ENCODE results near the gene CADPS.

CADPS gene

DNA sequence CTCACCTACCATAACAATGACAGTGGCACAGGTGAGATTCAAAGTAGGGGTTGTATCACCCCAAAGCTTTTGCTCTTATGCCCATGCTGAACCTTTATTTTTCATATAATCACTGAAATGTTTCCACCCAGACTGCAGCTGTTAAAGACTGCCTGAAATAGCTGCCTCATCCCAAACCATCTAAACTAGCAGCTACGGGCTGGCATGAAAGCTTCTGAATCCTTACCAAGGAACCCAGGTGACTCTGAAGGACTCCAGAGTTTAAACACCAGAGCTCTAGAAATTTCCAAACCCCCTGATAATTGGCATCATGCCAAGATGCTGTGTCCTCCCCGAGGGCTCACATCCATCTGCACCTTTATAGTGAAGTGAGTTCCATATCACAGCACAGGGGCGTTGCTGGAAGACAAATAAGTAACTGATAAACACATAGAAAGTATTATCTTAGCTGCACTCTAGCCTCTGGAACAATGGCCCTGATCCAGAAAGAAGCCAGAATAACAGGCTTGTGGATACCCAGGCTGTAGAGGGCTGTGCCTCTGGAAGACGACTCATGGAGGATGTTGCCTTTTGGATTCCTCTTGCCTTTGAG, 238.9 kb downstream of the CADPS start:
- DNase-seq (ENCODE audit: low read depth in 2 of 2) = no peak

DNA sequence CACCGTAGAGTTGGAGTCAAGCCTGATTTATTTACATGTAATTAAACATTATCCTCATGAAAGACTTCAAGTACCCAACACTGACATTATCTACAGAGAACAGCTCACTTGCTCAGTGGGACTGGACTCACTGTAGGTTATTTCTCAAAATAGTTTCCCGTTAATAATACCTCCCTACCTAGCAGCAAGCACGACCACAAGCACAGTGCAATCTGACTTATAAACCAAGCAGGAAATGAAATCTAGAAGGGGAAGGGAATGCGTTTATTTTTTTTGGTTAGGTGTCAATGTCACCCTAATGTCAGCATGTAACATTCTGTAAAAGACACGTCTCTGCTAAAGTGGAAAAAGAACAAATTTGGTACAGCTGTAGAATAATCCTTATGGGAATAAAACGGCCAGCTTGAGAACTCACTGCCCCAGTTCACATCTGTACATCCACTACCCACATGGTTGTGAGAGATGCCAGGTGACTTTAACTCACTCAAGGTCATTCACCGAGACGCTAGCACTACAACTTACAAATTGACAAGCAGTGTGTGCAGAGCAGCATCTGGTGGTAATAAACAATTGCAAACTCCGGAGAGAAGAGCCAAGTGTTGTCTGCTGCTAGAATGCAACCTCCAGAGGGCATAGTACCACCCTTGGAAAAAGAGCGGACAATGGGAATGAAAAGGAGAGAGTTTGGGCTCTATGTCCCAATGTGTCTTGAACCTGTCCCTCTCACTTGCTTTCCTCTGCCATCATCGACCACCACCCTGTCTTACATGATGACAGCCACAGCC, 242.5 kb downstream of the CADPS start:
- no peak for DNase-seq (ENCODE audit: low read depth in 2 of 2)

DNA sequence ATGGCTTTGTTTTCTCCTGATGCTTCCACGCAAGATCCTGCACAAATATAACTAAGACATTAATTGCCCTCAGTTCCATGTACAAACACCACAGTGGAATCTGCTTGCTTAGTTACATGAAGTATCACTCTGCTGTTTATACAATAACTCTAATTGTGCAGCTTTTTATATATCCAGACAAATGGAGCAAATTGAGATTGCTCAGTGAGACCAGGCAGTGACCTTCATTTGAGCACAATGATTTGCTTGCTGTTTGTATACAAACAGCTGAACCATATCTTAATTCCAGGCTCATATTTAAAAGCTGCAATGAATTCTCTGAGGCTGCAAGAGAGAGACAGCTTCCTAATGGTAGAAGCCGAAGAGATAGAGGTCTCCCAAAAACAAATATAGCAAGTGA, 243.7 kb downstream of the CADPS start:
- DNase-seq (ENCODE audit: low read depth in 2 of 2) = no peak

DNA sequence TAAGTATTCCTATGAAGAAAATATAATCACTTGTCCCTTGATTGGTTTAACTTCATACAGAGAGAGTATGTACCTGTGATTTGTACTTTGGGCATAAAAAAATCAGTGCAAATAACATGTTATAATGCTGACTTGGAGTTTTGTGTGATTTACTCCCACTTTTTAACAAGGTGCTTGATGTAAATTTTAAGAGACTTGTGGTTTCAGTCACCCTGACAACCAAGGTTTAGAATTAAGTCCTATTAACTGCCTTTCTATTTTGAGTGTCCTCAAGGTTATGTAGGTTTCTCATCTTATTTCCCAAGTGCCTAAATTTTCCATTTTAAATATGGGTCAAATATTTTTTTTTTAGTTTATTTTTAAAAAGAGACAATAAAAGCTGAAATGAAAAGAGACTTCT, 244.6 kb downstream of the CADPS start:
- DNase-seq (ENCODE audit: low read depth in 2 of 2) = no peak

DNA sequence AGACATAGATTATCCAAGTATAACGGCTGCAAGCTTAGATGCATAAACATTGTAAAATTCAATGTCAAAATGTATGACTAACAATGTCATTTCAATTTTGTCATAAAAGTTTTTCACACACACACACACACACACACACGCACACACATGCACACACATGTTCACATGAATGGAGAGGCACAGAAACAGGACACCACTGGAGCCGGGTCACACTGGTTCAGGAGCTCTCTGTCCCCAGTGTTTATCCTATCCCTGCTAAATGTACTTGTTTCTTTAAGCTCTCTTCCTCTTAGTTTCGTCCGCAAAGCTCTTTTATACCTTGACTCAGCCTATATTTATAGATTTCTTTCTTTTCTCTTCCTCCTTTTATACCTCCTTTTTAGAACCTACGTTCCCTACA, 249.9 kb downstream of the CADPS start:
- DNase-seq (ENCODE audit: low read depth in 2 of 2) = no peak

DNA sequence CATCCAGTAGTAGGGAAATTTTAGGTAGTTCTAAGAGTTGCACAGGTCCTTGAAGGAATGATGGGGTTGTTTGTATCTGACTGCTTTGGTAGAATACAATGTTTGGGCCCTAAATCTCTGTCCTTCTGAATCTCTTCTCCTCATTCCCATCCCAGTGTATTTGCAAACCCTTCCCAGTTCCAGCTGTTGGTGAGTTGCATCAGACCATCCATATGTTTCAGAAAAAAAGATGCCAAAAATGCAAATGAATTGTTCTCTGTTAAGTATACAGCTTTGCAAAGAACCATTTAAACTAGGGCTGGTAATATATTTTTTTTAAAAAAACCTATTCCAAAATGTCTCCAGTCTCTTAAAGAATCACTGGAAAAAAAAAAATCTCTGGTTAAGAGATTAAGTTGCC, 251.0 kb downstream of the CADPS start:
- DNase-seq (ENCODE audit: low read depth in 2 of 2) = no peak

DNA sequence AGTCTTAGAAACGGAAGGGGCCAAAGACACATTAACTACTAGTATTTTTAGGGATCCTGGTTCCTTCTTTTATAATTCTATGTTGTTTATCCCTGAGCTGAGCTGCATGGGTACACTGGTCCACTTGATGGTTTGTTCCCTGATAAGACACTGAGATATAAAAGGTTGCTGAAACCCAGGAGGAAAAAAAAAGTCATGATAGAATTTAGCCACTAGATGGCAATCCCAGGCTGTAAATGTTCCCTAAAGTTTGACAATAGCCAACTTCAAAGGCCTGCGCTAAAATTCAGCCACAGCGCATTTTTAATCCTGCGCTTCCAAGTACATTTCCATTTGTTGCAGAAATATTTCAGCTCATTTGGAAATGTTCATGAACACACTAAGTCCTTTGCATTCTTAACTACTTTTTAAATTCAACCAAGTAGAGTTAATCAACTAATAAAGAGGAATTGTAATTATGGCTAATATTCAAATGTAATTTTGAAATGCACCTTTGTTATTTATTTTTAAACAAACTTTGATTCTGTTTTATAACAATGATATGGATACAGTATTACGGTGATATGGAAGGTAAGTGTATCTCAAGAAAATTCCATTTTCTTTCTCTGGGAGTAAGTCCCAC, 252.6 kb downstream of the CADPS start:
- DNase-seq (ENCODE audit: low read depth in 2 of 2) = no peak

DNA sequence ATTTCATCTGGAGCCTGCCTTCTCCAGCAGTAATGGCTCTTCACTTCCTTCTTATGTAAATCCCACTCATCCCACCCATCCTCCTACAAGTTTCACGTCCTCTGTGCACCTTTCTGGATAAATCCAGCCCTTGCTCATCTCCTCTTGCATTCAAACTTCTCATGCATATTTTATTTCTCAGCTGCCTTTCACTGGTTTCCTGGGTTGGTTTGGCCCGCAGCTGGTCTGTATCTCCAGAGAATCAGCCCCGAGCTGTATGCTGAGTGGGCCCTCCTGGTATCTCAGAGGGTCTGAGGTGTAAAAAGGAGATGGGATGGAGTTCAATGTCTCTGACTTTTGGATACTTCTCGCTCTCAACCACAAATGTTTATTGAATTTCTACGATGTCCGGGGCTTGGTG, 253.3 kb downstream of the CADPS start:
- no peak for DNase-seq (ENCODE audit: low read depth in 2 of 2)

DNA sequence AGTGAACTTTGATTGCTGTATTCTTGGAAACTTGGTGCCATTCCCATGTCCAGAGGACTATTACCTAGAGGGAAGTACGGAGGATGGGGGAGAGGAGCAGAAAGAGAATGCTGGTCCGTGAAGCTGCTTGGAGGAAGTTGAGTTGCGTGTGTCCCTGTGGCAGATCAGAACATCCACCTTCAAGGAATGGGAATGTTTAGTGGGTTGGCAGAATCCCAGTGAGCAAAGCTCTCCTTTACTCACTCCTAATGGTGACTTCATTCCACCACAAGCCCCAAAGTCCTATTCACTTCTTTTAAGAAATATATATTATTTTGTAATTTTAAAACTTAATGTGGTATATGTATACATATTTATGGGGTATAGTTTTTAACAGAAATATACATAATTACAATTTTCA, 254.0 kb downstream of the CADPS start:
- no peak for DNase-seq (ENCODE audit: low read depth in 2 of 2)

DNA sequence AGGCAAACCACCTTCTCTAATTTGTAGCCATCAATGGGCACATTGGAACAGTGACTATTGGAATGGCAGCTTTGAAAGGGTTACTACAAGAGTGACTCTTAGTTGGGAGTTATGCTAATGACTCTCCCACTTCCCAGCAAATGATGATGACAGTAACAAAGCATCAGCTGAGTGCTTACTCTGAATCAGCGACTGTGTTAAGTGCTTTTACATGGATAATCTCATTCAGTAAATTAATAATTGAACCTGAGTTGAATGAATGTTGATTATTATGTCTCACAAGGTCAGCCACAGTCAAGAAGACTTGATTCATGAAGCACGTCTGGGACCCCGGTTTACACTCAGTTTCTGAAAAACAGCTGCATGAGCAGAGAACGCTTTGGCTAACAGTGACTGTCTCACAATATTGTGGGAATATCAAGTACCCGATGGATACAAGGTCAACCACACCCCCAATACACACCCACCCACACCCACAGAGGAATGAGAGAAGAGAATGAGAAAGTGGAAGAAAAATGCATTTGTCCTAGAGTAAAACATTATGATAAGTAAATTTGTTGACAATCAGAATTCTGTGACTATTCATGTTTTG, 259.9 kb downstream of the CADPS start:
- DNase-seq (ENCODE audit: low read depth in 2 of 2) = no peak

DNA sequence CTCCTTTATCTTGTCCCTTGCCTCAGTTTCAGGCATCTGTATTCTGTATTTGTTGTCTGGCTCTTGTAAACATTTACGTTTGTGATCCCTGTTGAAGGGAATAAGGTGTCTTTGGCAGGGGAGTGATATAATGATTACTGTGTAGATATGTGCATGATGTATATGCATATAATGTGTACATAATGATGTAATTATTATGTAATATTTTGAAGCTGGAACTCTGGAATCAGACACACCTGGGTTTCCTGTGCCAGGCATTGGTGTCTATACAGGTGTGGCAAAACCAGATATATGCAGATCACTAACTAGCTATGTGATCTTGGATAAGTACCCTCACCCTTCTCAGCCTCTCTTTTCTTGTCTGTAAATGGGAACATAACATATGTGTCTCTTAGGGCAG, 260.7 kb downstream of the CADPS start:
- DNase-seq (ENCODE audit: low read depth in 2 of 2) = no peak

DNA sequence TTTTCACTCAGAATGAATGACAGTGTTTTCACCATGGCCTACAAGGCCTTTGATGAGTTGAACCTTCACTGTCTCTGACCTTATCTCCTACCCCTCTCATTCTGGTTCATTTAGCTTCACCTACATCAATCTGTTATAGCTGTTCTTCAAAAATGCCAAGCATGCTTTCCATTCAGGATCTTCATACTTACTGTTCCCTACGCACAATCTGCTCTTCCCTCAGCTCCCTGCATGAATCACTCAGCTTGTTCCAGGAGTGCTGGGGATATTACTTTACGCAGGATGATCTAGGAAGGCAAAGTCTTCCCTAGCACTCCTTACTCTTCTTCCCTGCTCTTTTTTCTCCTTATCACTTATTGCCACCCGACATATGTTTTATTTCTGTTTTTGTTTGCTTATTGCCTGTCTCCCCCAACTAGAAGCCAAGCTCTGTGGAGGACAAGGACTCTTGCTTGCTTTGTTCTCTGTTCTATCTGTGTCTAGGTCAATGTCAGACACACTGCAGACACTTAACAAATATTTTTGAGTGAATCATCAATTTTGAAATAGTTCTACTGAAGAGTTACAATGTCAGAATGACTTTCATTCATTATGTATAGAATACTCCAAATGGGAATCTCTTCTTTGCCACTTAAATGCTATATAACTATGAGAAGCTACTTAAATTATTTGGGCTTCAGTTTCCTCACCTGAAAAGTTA, 263.5 kb downstream of the CADPS start:
- DNase-seq (ENCODE audit: low read depth in 2 of 2) = no peak

DNA sequence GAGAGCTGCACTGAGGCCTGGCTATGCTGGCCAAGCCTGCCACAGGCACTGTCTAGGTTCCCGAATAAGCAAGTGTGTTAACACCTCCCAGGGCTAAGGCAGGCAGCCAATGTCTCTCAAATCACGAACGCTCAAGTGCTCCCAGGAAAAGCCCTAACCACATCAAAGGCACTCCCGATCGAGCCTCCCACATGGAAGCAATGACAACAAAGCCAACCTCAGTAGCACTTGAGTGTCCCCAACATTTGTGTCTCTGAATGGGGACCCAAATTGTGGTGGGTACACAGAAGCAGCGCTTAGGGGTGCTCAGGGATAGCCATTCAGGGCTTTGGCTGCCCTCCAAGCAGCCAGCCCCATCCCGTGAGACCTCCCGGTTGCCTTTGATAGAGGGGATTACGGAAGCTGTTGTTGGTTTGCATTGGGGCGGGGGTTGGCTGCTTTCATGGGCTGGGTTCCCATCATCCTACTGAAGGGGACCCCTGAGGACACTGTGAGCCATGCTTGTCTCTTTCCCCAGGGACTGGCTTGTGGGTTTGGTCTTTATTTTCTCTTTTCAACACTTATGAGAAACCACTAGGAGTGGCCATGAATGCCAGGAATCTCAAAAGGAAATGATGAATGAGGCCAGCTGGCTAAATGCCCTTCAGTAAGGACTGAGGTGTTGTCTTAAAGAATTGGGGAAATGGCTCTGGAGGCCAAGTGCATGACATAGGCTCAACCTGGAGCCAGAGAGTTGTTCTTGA, 267.8 kb downstream of the CADPS start:
- no peak for DNase-seq (ENCODE audit: low read depth in 2 of 2)

DNA sequence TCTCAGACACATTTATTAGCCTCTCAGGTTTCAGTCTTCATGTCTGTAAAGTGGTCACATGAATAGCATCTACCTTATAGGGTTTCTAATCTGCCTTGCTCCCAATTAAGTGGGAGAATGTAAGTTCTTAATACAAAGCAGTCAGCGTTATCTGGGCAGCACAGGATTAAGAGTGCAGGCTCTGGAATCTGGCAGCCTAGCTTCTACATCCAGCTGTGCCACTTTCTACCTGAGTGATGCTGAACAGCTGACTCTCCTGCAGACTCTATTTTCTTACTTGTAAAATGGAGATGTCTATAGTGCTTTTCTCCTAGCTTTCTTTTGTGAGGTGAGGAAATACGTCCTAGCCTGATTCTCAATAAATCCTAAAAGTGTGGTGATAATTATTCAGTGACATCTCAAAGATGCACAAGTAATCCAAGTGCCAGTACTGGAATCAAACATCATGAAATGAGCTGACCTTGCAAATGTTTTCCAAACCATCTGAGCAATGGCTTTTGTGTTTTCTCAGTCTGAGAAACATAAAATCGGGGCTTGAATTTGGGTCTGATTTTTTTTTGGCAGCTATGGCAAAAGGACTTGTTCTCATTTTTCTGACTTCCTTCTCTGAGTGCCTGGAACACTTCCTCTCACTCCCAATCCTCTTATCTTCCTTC, 269.7 kb downstream of the CADPS start:
- DNase-seq (ENCODE audit: low read depth in 2 of 2) = no peak

DNA sequence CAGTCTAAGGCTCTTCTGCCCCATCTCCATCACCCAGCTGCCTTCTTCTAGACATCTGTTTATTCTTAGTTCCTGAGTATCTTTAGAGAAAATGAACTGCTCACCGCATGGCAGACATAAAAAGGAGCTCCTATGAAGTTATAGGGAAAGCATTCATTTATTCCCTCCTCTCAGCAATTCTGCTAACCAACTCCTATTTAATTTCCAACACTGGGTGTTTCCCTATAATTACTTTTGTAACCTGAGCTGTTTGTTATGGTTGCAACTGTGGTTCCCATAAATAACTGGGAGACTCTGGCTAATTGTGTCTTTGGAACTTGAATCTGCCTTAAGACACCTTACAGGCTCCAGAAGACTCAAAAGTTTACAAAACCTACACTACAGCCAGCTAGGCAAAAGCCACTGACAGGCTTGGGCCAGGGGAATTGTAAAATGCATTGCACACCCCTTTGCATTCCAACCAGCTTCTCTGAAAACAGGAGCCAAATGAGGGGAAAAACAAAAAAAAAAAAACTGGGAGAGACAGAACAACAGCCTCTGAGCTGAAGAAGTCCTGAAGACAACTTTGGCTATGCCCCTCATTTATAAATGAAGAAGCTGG, 270.4 kb downstream of the CADPS start:
- no peak for DNase-seq (ENCODE audit: low read depth in 2 of 2)

DNA sequence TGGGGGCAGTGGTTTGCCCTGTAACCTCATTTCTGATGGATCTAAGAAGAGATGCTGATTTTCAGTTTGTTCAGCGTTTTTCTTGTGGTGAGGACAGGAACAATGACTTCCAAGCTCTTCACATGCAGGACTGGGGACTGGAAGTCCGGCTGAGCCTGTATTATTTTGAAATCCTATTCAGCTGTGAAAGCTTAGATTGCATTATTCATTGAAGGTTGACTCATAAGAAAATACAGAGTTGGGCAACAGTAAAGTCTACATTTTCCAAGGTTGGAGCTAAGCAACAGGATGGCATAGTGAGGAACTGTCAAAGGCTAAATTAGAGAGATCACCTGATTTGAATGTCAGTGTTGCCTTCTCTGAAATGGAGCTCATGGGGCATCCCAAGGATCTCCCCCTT, 270.9 kb downstream of the CADPS start:
- DNase-seq (ENCODE audit: low read depth in 2 of 2) = no peak

DNA sequence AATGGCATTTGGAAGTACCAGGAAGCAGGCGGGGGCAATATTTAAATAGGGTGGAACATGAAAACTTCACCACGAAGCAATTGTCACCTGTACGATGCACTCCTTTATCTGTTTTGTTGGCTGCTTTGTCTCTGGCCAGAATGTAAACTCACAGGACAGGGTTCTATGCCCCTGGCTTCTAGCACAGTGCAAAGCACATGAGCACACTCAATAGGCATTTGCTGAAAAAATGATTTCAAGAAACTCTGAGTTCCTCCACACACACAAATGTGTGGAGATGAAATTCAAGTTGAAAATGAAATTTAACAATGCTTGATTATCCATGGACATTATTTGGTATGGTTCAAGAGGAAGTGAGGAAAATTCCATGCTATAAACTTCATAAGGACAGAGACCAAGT, 272.2 kb downstream of the CADPS start:
- DNase-seq (ENCODE audit: low read depth in 2 of 2) = no peak

DNA sequence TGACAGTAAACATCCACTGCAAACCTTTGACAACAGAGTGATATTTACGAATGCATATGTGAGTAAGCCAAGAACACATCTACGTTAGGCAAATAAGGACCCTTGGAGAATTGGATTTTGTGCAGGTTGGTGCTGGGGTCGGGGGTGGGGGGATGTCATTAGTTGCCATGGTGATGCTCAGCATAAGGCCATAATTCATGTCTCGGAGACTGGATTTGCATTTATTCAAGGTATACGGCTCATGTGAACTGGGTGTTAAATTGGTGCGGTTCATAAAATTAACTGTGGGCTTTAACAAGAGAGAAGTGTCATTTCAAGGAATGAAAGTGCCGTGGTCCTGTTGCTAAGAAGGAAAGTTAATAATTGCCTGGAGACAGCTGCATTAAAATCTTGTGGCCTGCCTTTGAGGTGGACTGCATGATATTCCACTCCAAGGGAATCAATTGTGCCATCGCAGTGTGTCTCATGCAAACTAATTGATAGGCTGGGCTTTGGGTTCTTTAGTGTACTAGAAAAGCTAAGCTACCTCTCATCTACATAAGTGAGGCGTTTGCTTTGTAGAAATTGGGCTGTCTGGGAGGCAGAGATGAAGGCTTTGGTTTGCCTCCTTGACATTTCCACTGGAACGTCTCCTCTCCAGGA, 273.0 kb downstream of the CADPS start:
- DNase-seq (ENCODE audit: low read depth in 2 of 2) = no peak

DNA sequence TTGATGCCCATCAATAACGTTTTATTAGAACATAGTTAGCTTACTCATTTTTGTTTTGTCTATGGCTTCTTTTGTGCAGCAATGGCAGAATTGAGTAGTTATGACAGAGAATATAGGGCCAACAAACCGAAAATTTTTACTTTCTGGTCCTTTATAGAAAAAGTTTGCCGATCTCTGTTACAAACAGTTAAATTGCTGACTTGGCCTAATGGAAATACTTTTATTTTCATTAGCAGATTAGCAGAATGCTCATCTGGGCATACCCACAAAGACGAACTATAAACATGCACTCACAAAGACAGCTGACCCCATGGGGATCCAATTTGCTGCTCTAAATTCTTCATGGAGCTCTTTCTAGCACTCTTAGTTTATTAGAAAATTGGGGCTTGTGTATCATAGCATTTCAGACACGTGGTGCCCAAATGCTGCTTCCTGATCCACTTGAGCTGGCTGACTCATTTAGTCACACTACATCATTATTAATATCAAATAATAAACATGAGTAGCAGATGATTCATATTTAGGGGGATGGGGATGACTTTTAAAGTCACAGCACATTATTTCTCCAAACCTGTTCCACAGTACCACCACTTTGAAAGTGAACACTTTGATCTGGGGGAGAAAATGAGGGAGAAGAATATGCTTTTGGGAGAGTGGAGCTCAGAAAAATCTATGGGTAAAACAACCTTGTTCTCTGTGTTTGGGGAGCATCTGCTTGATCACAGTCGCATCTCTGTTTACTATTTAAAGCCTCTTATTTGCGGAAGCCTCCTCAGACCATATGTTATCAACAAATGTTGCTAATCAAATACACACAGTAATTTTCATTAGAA, 273.8 kb downstream of the CADPS start:
- no peak for DNase-seq (ENCODE audit: low read depth in 2 of 2)

All from stimulated activated CD4-positive, alpha-beta T cell treated with anti-CD3 and anti-CD28 coated beads, Interleukin-1b, Interleukin-23, amount 100 ng/mL, for 1 hour (primary cell).